Effector memory CD4-positive, alpha-beta T cell (primary cell): ENCODE results near the gene MFNG.

Experiments
- DNase-seq, 3 donors: peaks; one replicate each; pipeline ENCODE4 v3.0.0-alpha.2; 2020
- H3K27ac ChIP-seq: 2 replicates; pipeline ENCODE4 v1.7.0; 2013; ENCODE audit warnings: mild to moderate bottlenecking, low read length, moderate library complexity; ENCODE audit not compliant: insufficient read depth, poor library complexity, severe bottlenecking
- H3K27me3 ChIP-seq: replicated peaks from 2 replicates; pipeline ENCODE4 v1.7.0; 2013; ENCODE audit warnings: mild to moderate bottlenecking, low read length; ENCODE audit not compliant: insufficient read depth, control insufficient read depth, poor library complexity, severe bottlenecking
- H3K36me3 ChIP-seq: 2 replicates; pipeline ENCODE4 v1.7.0; 2013; ENCODE audit warnings: mild to moderate bottlenecking, low read length, moderate library complexity; ENCODE audit not compliant: control insufficient read depth, insufficient read depth
- H3K4me1 ChIP-seq: 2 replicates; pipeline ENCODE4 v1.7.0; 2013; ENCODE audit warnings: low read length, mild to moderate bottlenecking; ENCODE audit not compliant: control insufficient read depth, insufficient read depth, poor library complexity, severe bottlenecking
- H3K4me3 ChIP-seq: 2 replicates; pipeline ENCODE4 v1.7.0; 2013; ENCODE audit warnings: low read length, low read depth, mild to moderate bottlenecking; ENCODE audit not compliant: insufficient read depth, poor library complexity, severe bottlenecking
- H3K9me3 ChIP-seq: 2 replicates; pipeline ENCODE4 v1.7.0; 2013; ENCODE audit warnings: mild to moderate bottlenecking, low read length, moderate library complexity; ENCODE audit not compliant: control insufficient read depth

MFNG gene

GRCh38 chr22:37426706-37427134, 59.5 kb downstream of the MFNG start:
- peaks cover 28% of the 10 kb centered on the region for H3K27me3 ChIP-seq
- peak overlapping the region; percentile 29 for H3K4me3 ChIP-seq
- H3K9me3 ChIP-seq = no peaks in the 10 kb centered on the region

GRCh38 chr22:37425800-37426705, 60.1 kb downstream of the MFNG start:
- Histone ChIP-seq H3K36me3 (no peaks in the 10 kb centered on the region), H3K4me1 (peaks cover 11% of the 10 kb centered on the region), H3K9me3 (no peaks in the 10 kb centered on the region), H3K27me3 (peaks cover 28% of the 10 kb centered on the region), H3K27ac (no peak overlapping the region), H3K4me3 (no peak overlapping the region)
- DNase-seq = no peak

More at GRCh38 chr22:37426706-37427134, 59.5 kb downstream of the MFNG start:
- Histone ChIP-seq H3K4me1 (peaks cover 11% of the 10 kb centered on the region), H3K27ac (no peak overlapping the region), H3K36me3 (no peaks in the 10 kb centered on the region)
- DNase-seq = no peak

GRCh38 chr22:37425369-37425768, 60.8 kb downstream of the MFNG start:
- DNase-seq = no peak
- H3K36me3 ChIP-seq = no peaks in the 10 kb centered on the region
- no peak overlapping the region for H3K4me3 ChIP-seq
- H3K4me1 ChIP-seq = peaks cover 11% of the 10 kb centered on the region
- H3K27ac ChIP-seq = no peak overlapping the region
- no peaks in the 10 kb centered on the region for H3K9me3 ChIP-seq
- peaks cover 32% of the 10 kb centered on the region for H3K27me3 ChIP-seq

- no peak overlapping the region for H3K27ac ChIP-seq
- no peaks in the 10 kb centered on the region for H3K9me3 ChIP-seq
- peaks cover 36% of the 10 kb centered on the region for H3K27me3 ChIP-seq
- H3K4me1 ChIP-seq = peaks cover 20% of the 10 kb centered on the region
- H3K4me3 ChIP-seq = no peak overlapping the region
- no peaks in the 10 kb centered on the region for H3K36me3 ChIP-seq
- no peak for DNase-seq
Measured at GRCh38 chr22:37423283-37423682, 62.9 kb downstream of the MFNG start.

GRCh38 chr22:37421468-37421877, 64.7 kb downstream of the MFNG start:
- no peak for DNase-seq
- H3K27me3 ChIP-seq = peaks cover 26% of the 10 kb centered on the region
- H3K4me1 ChIP-seq = peaks cover 11% of the 10 kb centered on the region
- no peaks in the 10 kb centered on the region for H3K9me3 ChIP-seq
- H3K4me3 ChIP-seq = no peak overlapping the region
- H3K27ac ChIP-seq = no peak overlapping the region
- no peaks in the 10 kb centered on the region for H3K36me3 ChIP-seq

GRCh38 chr22:37420686-37421467, 65.3 kb downstream of the MFNG start:
- H3K9me3 ChIP-seq = no peaks in the 10 kb centered on the region
- peaks cover 17% of the 10 kb centered on the region for H3K4me1 ChIP-seq
- peak overlapping the region; percentile 36 for H3K4me3 ChIP-seq
- H3K36me3 ChIP-seq = no peaks in the 10 kb centered on the region
- no peak for DNase-seq
- H3K27ac ChIP-seq = no peak overlapping the region
- H3K27me3 ChIP-seq = peaks cover 26% of the 10 kb centered on the region

GRCh38 chr22:37419969-37420685, 66.1 kb downstream of the MFNG start:
- H3K27me3 ChIP-seq = peaks cover 27% of the 10 kb centered on the region

GRCh38 chr22:37419370-37419968, 66.7 kb downstream of the MFNG start:
- DNase-seq = no peak
- Histone ChIP-seq H3K27ac (no peak overlapping the region), H3K4me1 (peaks cover 18% of the 10 kb centered on the region), H3K4me3 (peak overlapping the region; percentile 36), H3K36me3 (no peaks in the 10 kb centered on the region), H3K9me3 (no peaks in the 10 kb centered on the region), H3K27me3 (peaks cover 27% of the 10 kb centered on the region)

More at GRCh38 chr22:37419969-37420685, 66.1 kb downstream of the MFNG start:
- H3K36me3 ChIP-seq = no peaks in the 10 kb centered on the region
- peak overlapping the region; percentile 36 for H3K4me3 ChIP-seq
- no peak overlapping the region for H3K27ac ChIP-seq
- peaks cover 18% of the 10 kb centered on the region for H3K4me1 ChIP-seq
- H3K9me3 ChIP-seq = no peaks in the 10 kb centered on the region
- no peak for DNase-seq
